Heart left ventricle (tissue), 16 donors: ENCODE measurements around the gene GALNT8. TPM values are rescaled to one million over a fixed set of nuclear protein-coding genes. Genes with fewer than 3 reads are reported as not detected.
"Not testable (repeated sequence)": the region's sequence is repeated elsewhere in the genome, so short reads cannot be mapped to it uniquely, and the experiment has no call there.

Source experiments
- ATAC-seq, 4 donors: fragments of 200-7000 bp; cut with Tn5 transposase; one replicate each; pipeline ENCODE4 v1.9.1; 2020 to 2022; ENCODE audit warnings: moderate library complexity in 4 of 4, mild to moderate bottlenecking in 3 of 4, moderate number of reproducible peaks in 1 of 4
- DNase-seq, 5 donors: peaks; one replicate each; pipeline ENCODE4 v3.0.0-alpha.2; 2020
- H3K27ac ChIP-seq, 12 donors: fragments of 200-600 bp; sonication (generic) in 4 of 12; one replicate each; pipeline versions ENCODE4 v1.5.0 to v1.8.0; 2016 to 2022; ENCODE audit warnings: mild to moderate bottlenecking in 2 of 12
- H3K27me3 ChIP-seq, 9 donors: fragments of 200-600 bp; sonication (generic) in 2 of 9; one replicate each; pipeline versions ENCODE4 v1.5.1 to v1.8.0; 2016 to 2022; ENCODE audit warnings: mild to moderate bottlenecking in 3 of 9
- H3K36me3 ChIP-seq, 9 donors: fragments of 200-600 bp; sonication (generic) in 2 of 9; one replicate each; pipeline versions ENCODE4 v1.5.0 to v1.8.0; 2018 to 2022; ENCODE audit warnings: mild to moderate bottlenecking in 2 of 9
- H3K4me1 ChIP-seq, 12 donors: fragments of 200-600 bp; sonication (generic) in 4 of 12; one replicate each; pipeline versions ENCODE4 v1.5.0 to v1.8.0; 2016 to 2022; ENCODE audit warnings: mild to moderate bottlenecking in 3 of 12
- H3K4me3 ChIP-seq, 12 donors: fragments of 200-600 bp; sonication (generic) in 4 of 12; one replicate each; pipeline versions ENCODE4 v1.5.0 to v1.8.0; 2017 to 2022; ENCODE audit warnings: mild to moderate bottlenecking in 9 of 12, moderate library complexity in 4 of 12
- H3K9me3 ChIP-seq, 12 donors: fragments of 200-600 bp; sonication (generic) in 4 of 12; one replicate each; pipeline versions ENCODE4 v1.5.0 to v1.8.0; 2016 to 2022; ENCODE audit warnings: mild to moderate bottlenecking in 1 of 12
- CTCF ChIP-seq, 12 donors: fragments of 200-600 bp; sonication (generic) in 4 of 12; IDR thresholded peaks; one replicate each; pipeline versions ENCODE4 v1.5.0 to v1.8.0; 2018 to 2022; ENCODE audit warnings: antibody characterized with exemption in 12 of 12, mild to moderate bottlenecking in 5 of 12
- POLR2A ChIP-seq, 2 donors: fragments of 450-650 bp; IDR thresholded peaks; one replicate each; pipeline ENCODE4 v1.6.1; 2017; ENCODE audit warnings: antibody characterized with exemption in 2 of 2, mild to moderate bottlenecking in 2 of 2, moderate library complexity in 2 of 2
- WGBS, 4 donors: extraction: QIAGEN DNeasy Blood & Tissue Kit in 2 of 4; methylation state at CpG; one replicate each; pipeline versions ENCODE4 v1.1.5 to v1.1.7; 2013 to 2018; 5-methylcytosine and 5-hydroxymethylcytosine counted together
- intact Hi-C, 10 donors: fragments of 100-400 bp; cut with DNase I; formaldehyde crosslinking; loops; one replicate each; pipeline versions ENCODE4 v1.11.1 to v1.14.2; 2022
- polyA plus RNA-seq, 2 donors: library from polyadenylated mRNA; stranded (reverse); fragments of 200-250 nt; gene quantifications; one replicate each; pipeline ENCODE4 v1.2.3, GENCODE V29; 2013
- total RNA-seq, 9 donors: library from RNA; depleted of rRNA in 2 of 9; stranded (reverse); fragments of >200 nt in 2 of 9; fragmentation: NEBNext Ultra II Directional in 3 of 9; extraction: Animal tissue kit (Norgen Biotek cat#: 25700) in 3 of 9; gene quantifications; one replicate each; pipeline versions ENCODE4 v1.1.0 to v1.2.4, GENCODE V29; 2016 to 2023
- donor health status: ischemic (EF 13 %, LVEDD 7.1; RV severe dilation, severe dysfunction).
- donor health status: healthy with polysubstance abuse.
- donor health status: DM: no; HTN: yes; CAD: no.
- donor health status: DM: no; HTN: no; CAD: no.
- donor health status: ischemic (EF 25% LVEDD 6.9; RV normal size, moderate dysfunction).
- donor health status: ischemic (EF 25% LVEDD 5.7; RV mildly dilated, moderate dysfunction).
- donor health status: healthy.
- donor health status: DM: yes; HTN: yes; CAD: no.
- donor health status: ischemic (EF 35%, LVEDD 5.7; RV mildly dilated, moderate dysfunction).
- donor health status: nonischemic (EF 11% LVEDD 7.7; RV severe dilation, severe dysfunction).
- donor health status: DM: yes; HTN: yes; CAD: no.
- donor health status: PGD.
- donor health status: ischemic (EF 29% LVEDD 5.4; RV normal size, mild dysfunction).
- donor health status: nonischemic (EF 23%, LVEDD 6.1; RV moderate dilation, normal function).

GALNT8 gene
- total and polyA plus RNA-seq, 11 donors: 0.35 to 2.6 (median 0.94) TPM

- TF ChIP-seq CTCF (IDR thresholded peaks at IDR 0.05): no peak
- no peak for TF ChIP-seq POLR2A (IDR thresholded peaks at IDR 0.05)
- no peak for DNase-seq
- H3K27ac ChIP-seq: no peak overlapping the region
- H3K27me3 ChIP-seq: peaks cover 0 to 6% (median 0%) of the 10 kb centered on the region in 9 donors
- 77 to 97% (median 87%) methylated on average over 6 of the region's 6 CpGs for WGBS, 4 donors
- no peaks in the 10 kb centered on the region for H3K4me1 ChIP-seq
- H3K9me3 ChIP-seq: no peaks in the 10 kb centered on the region
- H3K4me3 ChIP-seq: no peak overlapping the region
- intact Hi-C loops: no loop called here
- no peaks in the 10 kb centered on the region for H3K36me3 ChIP-seq
- no peak for ATAC-seq
Measured at GRCh38 chr12:4714879-4715278, 5.3 kb upstream of the GALNT8 start.

- H3K9me3 ChIP-seq: no peaks in the 10 kb centered on the region
- H3K27ac ChIP-seq: no peak overlapping the region
- DNase-seq (no peak), ATAC-seq (no peak)
- H3K27me3 ChIP-seq: peaks cover 0 to 11% (median 0%) of the 10 kb centered on the region in 9 donors
- no peak overlapping the region for H3K4me3 ChIP-seq
- TF ChIP-seq CTCF (IDR thresholded peaks at IDR 0.05): no peak
- TF ChIP-seq POLR2A (IDR thresholded peaks at IDR 0.05): no peak
- intact Hi-C loops: no loop called here
- 91 to 100% (median 94%) methylated on average over 1 of the region's 1 CpG for WGBS, 4 donors
- H3K4me1 ChIP-seq: no peaks in the 10 kb centered on the region
- H3K36me3 ChIP-seq: no peaks in the 10 kb centered on the region
Measured at GRCh38 chr12:4717806-4718205, 2.4 kb upstream of the GALNT8 start.

DNA sequence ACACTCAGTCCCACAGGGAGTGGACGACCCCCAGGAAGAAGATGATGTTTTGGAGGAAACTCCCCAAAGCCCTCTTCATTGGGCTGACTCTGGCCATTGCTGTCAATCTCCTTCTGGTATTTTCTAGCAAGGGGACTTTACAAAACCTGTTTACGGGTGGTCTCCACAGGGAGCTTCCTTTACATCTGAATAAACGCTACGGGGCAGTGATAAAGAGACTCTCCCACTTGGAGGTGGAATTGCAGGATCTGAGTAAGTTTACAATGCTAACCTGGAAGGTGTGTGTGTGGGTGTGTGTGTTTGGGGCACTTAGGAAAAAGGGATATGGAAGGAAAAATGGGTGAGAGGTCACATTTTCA is 416 bp downstream of the GALNT8 start:
- intact Hi-C loops: no loop called here
- TF ChIP-seq POLR2A (IDR thresholded peaks at IDR 0.05) (no peak), CTCF (IDR thresholded peaks at IDR 0.05) (no peak)
- H3K4me1 ChIP-seq: no peaks in the 10 kb centered on the region
- ATAC-seq (no peak), DNase-seq (no peak)
- no peak overlapping the region for H3K27ac ChIP-seq
- H3K36me3 ChIP-seq: no peaks in the 10 kb centered on the region
- WGBS, 4 donors: 58 to 63% (median 59%) methylated on average over 4 of the region's 4 CpGs
- no peak overlapping the region for H3K4me3 ChIP-seq
- H3K9me3 ChIP-seq: no peaks in the 10 kb centered on the region
- peaks cover 0 to 11% (median 0%) of the 10 kb centered on the region in 9 donors for H3K27me3 ChIP-seq

DNA sequence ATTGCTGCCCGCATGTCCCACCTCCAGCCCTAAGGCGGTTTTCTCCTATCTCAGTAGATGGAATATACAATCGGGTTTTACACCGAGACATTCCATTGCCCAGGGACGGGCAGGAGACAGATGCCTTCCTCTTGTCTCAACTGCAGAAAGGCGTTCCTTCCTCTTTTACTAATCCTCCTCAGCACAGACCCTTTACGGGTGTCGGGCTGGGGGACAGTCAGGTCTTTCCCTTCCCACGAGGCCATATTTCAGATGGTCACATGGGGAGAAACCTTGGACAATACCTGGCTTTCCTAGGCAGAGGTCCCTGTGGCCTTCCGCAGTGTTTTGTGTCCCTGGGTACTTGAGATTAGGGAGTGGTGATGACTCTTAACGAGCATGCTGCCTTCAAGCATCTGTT is 1.4 kb downstream of the GALNT8 start:
- ATAC-seq, intact Hi-C loops: not testable (repeated sequence)
- 50 to 61% (median 55%) methylated on average over 9 to 11 of the region's 11 CpGs for WGBS, 4 donors

DNA sequence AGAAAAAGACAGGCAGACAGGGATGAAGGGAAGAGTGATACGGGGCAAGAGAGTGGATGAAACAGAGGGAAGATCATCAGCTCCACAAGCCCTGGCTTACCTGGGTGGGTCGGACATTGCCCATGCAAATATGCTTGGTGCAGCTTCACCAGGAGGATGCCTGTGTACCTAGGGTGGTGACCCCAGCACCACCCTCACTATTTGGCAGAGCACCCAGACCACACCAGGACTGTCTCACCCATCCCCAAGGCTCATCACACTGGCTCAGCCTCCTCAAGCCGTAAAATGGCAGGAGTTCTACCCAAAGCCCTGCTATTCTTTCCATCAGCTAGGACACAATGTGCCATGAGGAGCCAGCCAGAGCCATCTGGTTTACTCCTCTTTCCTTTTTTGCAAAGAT is 3.0 kb downstream of the GALNT8 start:
- H3K4me1 ChIP-seq: no peaks in the 10 kb centered on the region
- H3K27me3 ChIP-seq: peaks cover 0 to 11% (median 0%) of the 10 kb centered on the region in 9 donors
- ATAC-seq: no peak
- no peak overlapping the region for H3K27ac ChIP-seq
- no peaks in the 10 kb centered on the region for H3K36me3 ChIP-seq
- no peaks in the 10 kb centered on the region for H3K9me3 ChIP-seq
- no peak for DNase-seq
- no peak for TF ChIP-seq POLR2A (IDR thresholded peaks at IDR 0.05)
- TF ChIP-seq CTCF (IDR thresholded peaks at IDR 0.05): no peak
- H3K4me3 ChIP-seq: no peak overlapping the region
- intact Hi-C loops: no loop called here
- WGBS, 4 donors: 90 to 95% (median 94%) methylated on average over 3 of the region's 3 CpGs

More for the DNA sequence above, 1.4 kb downstream of the GALNT8 start:
- H3K4me1 ChIP-seq, H3K36me3 ChIP-seq, H3K4me3 ChIP-seq, H3K27ac ChIP-seq, DNase-seq, H3K9me3 ChIP-seq: not testable (repeated sequence)
- H3K27me3 ChIP-seq: peaks cover 0 to 11% (median 0%) of the 10 kb centered on the region in 9 donors
